Activated naive CD4-positive, alpha-beta T cell treated with anti-CD3 and anti-CD28 coated beads, Interleukin-2, amount 50 U/mL, for 72 hours (primary cell): ENCODE measurements around the gene TRAT1. TPM values are rescaled to one million over a fixed set of nuclear protein-coding genes. Genes with fewer than 3 reads are reported as not detected.

Experiments
- ATAC-seq, 2 donors: fragments of 150-1000 bp; cut with Tn5 transposase; 2 replicates each; pipeline ENCODE4 v1.10.0; 2021; ENCODE audit warnings: mild to moderate bottlenecking in 2 of 2, moderate library complexity in 2 of 2
- DNase-seq, 2 donors: peaks; one replicate each; pipeline ENCODE4 v3.0.0; 2021 to 2022; ENCODE audit warnings: low spot score in 2 of 2
- H3K27ac Mint-ChIP-seq, 2 donors: one replicate each; pipeline ENCODE4 v1.8.0; 2022; ENCODE audit warnings: mild to moderate bottlenecking in 2 of 2, mixed read lengths in 2 of 2
- H3K36me3 Mint-ChIP-seq, 2 donors: one replicate each; pipeline ENCODE4 v1.8.0; 2022; ENCODE audit warnings: mixed read lengths in 2 of 2
- H3K9me3 Mint-ChIP-seq, 2 donors: one replicate each; pipeline ENCODE4 v1.8.0; 2022; ENCODE audit warnings: mixed read lengths in 2 of 2
- total RNA-seq, 2 donors: library from RNA; stranded (reverse); gene quantifications; one replicate each; pipeline ENCODE4 v1.2.3, GENCODE V29; 2022

The TRAT1 gene
- total RNA-seq, 2 donors from 2014 or later, result 11.8 to 25.9 TPM

DNA sequence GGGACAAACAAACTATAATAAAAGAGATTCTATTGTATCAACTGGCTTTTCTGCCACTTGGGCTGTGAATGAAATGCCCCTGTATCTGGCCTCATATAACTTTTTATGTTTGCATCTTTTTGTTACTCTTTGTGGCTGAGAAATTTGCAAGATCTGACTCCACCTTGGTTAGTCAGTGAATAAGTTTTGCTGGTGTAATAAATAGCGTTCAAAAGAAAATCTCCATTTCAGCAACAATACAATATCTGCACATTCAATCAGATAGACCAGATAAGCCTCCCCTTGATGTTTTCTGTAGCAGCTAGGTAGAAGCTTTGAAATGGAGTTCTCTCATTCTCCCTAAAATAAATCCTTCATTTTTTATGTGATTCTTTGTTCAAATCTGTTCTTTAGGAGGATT, 12.0 kb downstream of the TRAT1 start:
- no peaks in the 10 kb centered on the region for H3K9me3 Mint-ChIP-seq
- H3K27ac Mint-ChIP-seq, result peak overlapping the region; percentile 97 to 99
- no peak for DNase-seq
- ATAC-seq, result peak; percentile 19 to 34
- H3K36me3 Mint-ChIP-seq, result peaks cover 7 to 28% of the 10 kb centered on the region in 2 donors

DNA sequence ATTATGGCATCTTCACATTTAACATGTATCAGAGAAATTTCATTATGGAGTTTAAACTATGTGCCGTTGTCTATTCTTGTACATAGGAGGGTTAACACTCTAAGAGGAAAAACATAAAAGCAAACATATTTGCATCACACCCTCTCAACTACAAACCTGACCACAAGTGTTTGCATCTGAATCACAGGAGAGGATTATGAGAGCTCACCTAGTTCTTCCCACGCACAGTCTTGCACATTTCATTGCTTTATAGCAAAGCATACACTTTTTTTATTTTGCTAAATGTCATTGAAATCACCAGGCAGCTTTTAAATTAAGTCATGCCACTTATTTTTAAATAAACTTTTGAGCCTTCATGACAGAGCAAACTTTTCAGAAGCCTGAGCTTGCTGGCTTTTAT, 12.5 kb downstream of the TRAT1 start:
- ATAC-seq (peak; percentile 75 to 79), DNase-seq (peak in 1 of 2 donors; percentile 36)
- H3K36me3 Mint-ChIP-seq, result peaks cover 7 to 29% of the 10 kb centered on the region in 2 donors

DNA sequence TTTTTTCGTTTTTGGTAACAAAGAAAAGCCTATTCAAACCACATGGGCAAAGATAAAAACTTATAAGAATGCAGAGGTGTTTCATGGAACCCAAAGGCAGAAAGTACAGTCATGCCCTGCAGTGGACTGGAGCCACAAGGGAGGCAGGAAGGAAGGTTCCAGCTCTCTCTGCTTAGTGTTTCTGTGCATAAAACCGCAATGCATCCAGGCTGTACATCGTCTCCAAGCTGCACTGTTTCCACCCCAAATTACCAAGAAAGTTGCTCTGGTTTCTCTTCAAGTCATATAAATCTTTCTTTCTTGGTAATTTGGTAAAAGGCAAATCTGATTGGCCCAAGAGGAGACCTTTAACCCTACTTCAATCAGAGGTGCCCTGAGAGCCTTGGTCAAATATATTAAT, 15.8 kb downstream of the TRAT1 start:
- Mint-ChIP-seq H3K27ac (peak overlapping the region; percentile 97 to 99), H3K9me3 (no peaks in the 10 kb centered on the region), H3K36me3 (peaks cover 7 to 28% of the 10 kb centered on the region in 2 donors)
- peak; percentile 84 to 87 for ATAC-seq
- DNase-seq, result peak in 1 of 2 donors; percentile 48

More for the DNA sequence above, 12.5 kb downstream of the TRAT1 start:
- Mint-ChIP-seq H3K27ac (peak overlapping the region; percentile 97 to 99), H3K9me3 (no peaks in the 10 kb centered on the region)

DNA sequence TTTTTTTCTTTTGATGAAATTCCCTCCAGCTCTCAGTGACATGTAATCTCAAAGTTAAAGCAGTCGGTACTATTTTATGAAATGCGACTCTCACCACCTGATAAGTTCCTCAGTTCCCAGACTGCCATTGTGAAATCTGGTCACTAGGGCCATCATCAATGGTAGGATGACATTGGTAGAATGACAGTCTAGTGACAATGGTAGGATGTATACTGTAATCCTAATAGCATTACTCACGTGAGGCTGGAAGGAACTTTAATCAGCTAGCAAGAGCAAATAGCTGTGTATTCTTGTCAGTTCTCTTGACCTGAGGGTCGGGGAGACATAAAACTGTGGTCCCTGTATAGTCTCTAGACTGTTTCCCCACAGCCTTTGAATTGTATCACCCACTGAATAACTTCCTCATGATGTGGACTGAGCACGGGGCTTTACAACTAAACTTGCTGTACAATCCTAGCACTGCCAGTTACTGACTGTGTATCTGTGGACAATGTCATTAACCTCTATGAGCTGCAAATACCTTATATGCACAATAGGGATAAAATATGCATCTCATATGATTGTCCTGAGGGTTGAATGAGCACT, 23.2 kb downstream of the TRAT1 start:
- Mint-ChIP-seq H3K36me3 (peaks cover 5 to 43% of the 10 kb centered on the region in 2 donors), H3K9me3 (no peaks in the 10 kb centered on the region), H3K27ac (peak overlapping the region in 1 of 2 donors; percentile 54)
- DNase-seq (no peak), ATAC-seq (peak in 1 of 2 donors; percentile 57)

DNA sequence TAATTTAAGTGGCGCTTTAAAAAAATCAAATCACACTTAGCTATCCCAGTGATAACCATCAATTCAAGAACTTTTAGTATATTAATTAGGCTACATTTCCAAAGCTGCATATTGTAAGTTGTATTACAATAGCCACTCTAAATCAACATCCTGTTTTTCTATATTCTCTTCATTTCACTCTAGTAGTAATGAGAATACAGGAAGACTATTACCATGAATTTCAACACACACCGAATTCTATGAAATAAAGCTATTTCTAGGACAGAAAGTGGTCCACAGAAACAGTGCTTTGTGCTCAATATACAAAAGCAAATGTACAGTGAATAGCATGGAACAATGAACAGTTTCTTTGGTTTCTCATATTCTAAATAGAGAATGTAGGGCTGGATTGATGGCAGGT, 24.6 kb downstream of the TRAT1 start:
- Mint-ChIP-seq H3K27ac (peak overlapping the region in 1 of 2 donors; percentile 10), H3K9me3 (peaks cover 0 to 4% of the 10 kb centered on the region in 2 donors), H3K36me3 (peaks cover 13 to 52% of the 10 kb centered on the region in 2 donors)
- ATAC-seq, result no peak
- no peak for DNase-seq

DNA sequence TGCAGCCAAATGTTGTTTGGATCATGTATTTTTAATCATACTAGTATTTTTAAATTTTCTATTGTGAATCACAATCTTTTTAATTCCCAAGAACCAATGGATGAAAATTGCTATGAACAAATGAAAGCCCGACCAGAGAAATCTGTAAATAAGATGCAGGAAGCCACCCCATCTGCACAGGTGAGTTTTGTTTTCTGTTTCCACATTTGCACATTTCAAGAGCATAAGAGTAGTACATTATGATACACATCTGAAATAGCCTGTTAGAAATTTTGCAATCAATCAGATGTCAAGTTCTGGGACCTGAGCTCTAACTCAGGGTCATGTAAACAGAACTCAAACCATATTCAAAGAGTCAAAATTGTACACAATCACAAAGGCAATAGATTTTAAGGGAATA, 26.5 kb downstream of the TRAT1 start:
- ATAC-seq (no peak), DNase-seq (no peak)
- peaks cover 0 to 4% of the 10 kb centered on the region in 2 donors for H3K9me3 Mint-ChIP-seq
- H3K36me3 Mint-ChIP-seq, result peaks cover 17 to 49% of the 10 kb centered on the region in 2 donors
- H3K27ac Mint-ChIP-seq, result peak overlapping the region in 1 of 2 donors; percentile 32

DNA sequence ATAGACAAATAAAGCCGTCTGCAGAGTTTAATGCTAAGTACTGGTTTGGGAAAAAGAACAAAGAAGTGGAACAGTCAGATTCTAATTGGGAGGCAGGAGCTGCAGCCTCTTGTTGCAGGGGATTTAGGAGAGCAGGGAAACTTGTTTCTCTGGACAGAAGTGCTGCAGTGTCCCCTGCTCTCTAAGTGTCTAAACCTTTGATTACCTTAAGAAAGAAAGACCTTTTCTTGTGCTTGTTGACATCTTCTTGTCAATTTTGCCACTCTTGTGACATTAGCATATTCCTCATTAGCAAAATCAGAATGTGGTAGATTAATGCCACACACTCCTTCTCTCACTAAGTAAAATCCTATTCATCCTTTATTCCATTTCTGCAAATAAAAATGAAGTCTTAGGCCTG, 38.8 kb downstream of the TRAT1 start:
- H3K9me3 Mint-ChIP-seq, result peaks cover 0 to 16% of the 10 kb centered on the region in 2 donors
- H3K27ac Mint-ChIP-seq, result peak overlapping the region; percentile 33 to 94
- DNase-seq, result no peak
- no peak for ATAC-seq
- H3K36me3 Mint-ChIP-seq, result peaks cover 13 to 63% of the 10 kb centered on the region in 2 donors

DNA sequence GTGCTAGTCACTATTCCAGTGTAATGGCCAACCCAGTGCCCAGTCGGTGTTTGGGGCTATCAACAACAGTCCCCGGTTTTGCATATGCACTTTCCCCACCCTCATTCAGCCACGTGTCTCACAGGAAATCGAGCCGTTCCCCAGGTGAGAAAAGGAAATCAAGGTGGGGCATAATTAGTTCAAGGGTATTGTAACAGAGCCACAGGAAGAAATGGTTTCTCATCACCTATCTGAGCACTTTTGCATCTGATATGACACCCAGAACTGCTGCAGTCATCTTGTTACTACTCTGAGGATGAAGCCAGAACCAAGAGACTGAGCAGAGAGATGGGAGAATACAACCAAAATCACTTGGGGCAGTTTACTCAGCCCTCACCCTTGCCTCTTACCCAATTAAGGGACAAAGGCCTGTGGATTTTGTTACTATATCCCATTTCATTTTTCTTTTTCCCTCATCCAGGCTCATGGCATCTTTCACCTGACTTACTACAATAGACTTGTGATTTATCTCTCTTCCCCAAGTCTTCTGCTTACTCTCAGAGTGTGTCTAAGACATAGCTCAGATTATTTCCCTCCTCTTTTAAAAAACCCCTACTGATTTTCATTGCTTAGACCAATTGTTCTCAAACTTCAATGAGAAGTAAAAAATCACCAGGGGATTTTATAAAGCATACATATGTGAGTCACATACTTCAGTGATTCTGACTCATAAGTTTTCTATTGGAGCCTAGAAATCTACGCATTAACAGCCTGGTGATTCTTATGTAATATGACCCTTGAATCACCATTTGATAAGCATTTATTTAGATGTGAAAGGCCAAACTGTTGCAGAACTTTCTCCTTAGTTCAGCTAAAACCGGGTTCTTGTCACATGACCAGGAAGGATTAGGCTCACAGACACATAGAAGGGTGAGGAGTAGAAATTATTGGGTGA, 40.5 kb downstream of the TRAT1 start:
- peak overlapping the region; percentile 94 to 97 for H3K27ac Mint-ChIP-seq
- H3K9me3 Mint-ChIP-seq, result peaks cover 0 to 16% of the 10 kb centered on the region in 2 donors
- DNase-seq, result peak in 1 of 2 donors; percentile 20
- peak; percentile 88 to 90 for ATAC-seq
- H3K36me3 Mint-ChIP-seq, result peaks cover 13 to 50% of the 10 kb centered on the region in 2 donors

DNA sequence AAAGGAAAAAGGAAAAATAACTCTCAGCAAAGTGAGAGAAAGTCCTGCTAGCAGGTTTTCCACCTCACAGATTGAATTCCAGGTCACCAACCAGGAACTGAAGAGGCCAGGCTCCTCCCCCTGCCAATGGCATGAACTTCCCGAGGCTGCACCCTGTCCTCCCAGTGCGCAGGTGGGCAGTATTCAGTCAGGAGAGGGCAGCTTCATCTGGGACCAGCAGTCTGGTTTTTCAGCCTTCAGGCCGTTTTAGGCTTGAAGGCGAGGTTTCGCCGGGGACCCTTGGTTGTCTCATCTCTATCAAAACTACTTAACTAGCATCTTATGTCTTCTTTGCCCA, 41.2 kb downstream of the TRAT1 start:
- peak in 1 of 2 donors; percentile 8 for DNase-seq
- Mint-ChIP-seq H3K36me3 (peaks cover 13 to 45% of the 10 kb centered on the region in 2 donors), H3K27ac (peak overlapping the region; percentile 94 to 97), H3K9me3 (peaks cover 0 to 13% of the 10 kb centered on the region in 2 donors)
- peak in 1 of 2 donors; percentile 2 for ATAC-seq

DNA sequence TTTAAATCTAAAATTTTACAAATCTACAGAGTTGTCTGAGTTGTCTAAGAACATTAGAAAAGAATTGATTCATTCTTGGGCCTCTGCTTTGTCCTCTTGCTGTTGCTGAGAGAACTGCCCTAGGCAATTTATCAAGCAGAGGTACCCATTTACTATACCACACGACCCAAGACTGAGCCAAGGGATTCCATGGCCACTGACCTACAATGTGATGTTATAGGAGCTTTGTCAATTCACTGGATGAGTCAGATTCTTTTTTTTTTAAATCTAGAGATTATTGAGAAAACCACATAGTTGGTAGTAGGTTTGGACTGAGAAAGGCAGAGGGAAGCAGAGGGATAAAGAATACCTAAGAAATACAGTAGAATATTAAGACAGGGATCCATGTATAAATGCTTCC, 55.3 kb downstream of the TRAT1 start:
- peaks cover 10 to 12% of the 10 kb centered on the region in 2 donors for H3K9me3 Mint-ChIP-seq
- H3K27ac Mint-ChIP-seq, result no peak overlapping the region
- ATAC-seq, result peak; percentile 45 to 81
- H3K36me3 Mint-ChIP-seq, result peaks cover 14 to 17% of the 10 kb centered on the region in 2 donors
- DNase-seq, result no peak

DNA sequence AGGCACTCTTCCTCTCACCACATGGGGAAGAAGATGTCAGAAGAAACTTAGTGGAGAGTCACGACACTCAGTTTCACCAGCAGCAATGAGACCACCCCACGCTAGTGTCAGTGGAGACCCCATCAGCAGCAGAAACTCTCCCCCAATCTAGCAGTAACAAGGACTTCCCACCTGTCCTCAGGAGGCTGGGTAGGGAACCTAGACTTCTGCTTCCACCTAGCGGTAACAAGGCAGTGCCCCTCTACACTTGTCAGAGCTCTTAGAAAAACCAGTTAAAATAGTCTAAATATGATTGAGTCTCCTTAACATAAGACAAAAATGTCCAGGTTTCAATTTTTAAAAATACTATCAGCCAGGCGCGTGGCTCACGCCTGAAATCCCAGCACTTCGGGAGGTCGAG, 57.3 kb downstream of the TRAT1 start:
- Mint-ChIP-seq H3K36me3 (peaks cover 11 to 15% of the 10 kb centered on the region in 2 donors), H3K9me3 (peaks cover 10 to 12% of the 10 kb centered on the region in 2 donors), H3K27ac (no peak overlapping the region)
- no peak for DNase-seq
- ATAC-seq, result no peak

DNA sequence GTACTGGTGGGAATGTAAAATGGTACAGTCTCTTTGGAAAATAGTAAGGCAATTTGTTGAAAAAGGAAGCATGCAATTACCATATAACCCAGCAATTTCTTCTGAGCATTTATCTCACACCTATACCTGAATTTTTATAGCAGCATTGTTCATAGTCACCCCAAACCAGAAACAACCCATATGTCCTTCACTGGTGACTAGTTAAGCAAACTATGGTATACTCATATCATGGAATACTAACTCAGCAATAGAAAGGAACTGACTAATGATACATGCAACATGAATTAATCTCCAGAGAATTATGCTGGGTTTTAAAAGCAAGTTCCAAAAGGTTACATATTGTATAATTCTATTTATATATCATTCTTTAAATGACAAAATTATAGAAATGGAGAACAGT, 60.2 kb downstream of the TRAT1 start:
- DNase-seq, result no peak
- H3K27ac Mint-ChIP-seq, result no peak overlapping the region
- ATAC-seq, result no peak
- peaks cover 10 to 12% of the 10 kb centered on the region in 2 donors for H3K9me3 Mint-ChIP-seq
- H3K36me3 Mint-ChIP-seq, result peaks cover 9 to 11% of the 10 kb centered on the region in 2 donors

DNA sequence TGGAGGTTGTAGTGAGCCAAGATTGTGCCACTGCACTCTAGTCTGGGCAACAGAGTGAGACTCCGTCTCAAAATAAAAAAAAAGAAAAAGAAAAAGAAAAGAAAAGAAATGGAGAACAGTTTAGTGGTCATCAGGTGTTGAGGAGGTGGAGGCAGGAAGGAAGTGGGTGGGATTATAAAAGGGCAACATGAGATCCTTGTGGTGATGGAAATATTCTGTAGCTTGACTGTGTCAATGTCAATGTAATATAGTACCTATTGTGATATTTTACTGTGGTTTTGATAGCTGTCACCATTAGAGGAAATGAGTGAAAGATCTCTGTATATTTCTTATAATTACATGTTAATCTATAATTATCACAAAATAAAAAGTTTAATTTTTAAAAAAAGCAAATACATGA, 60.8 kb downstream of the TRAT1 start:
- peaks cover 8 to 10% of the 10 kb centered on the region in 2 donors for H3K9me3 Mint-ChIP-seq
- no peak overlapping the region for H3K27ac Mint-ChIP-seq
- DNase-seq, result no peak
- peak in 1 of 2 donors; percentile 34 for ATAC-seq
- peaks cover 6 to 7% of the 10 kb centered on the region in 2 donors for H3K36me3 Mint-ChIP-seq

DNA sequence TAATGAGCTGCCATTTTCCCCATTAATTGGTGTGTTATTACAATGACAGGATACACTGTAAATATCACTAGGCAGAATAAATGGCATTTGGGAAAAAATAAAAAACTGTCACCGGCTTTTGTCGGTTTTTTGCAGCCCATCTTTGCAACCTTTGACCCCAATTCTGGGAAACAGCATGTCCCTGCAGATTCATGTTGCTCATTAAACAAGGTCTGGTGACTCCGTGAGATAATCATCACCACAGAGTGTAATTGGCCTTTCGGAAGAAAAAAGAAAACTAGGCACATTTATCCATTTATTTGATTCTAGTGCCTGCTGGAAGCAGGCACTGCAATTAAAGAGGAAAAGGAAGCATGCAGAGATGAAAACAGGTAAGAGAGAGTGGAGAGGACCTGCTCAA, 64.5 kb downstream of the TRAT1 start:
- Mint-ChIP-seq H3K27ac (no peak overlapping the region), H3K9me3 (no peaks in the 10 kb centered on the region), H3K36me3 (no peaks in the 10 kb centered on the region)
- no peak for DNase-seq
- ATAC-seq, result no peak

DNA sequence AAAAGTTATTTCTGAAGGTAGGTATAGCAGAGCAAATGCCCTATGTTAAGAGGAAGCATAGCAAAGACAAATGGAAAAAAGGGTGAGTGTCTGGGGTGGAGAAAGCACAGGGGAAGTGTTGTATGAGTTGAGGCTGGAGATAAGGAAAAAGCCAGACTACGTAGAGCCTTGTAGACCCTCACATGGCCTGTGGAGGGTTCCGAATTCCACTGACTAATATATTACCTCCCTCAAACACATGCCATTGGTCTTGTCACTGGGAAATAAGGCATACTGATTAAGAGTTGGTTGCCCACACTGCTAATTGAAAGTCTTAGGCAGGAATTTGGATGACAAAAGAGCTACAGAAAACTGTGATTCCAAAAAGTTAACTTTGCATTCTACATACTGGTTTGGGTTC, 65.2 kb downstream of the TRAT1 start:
- ATAC-seq, result no peak

DNA sequence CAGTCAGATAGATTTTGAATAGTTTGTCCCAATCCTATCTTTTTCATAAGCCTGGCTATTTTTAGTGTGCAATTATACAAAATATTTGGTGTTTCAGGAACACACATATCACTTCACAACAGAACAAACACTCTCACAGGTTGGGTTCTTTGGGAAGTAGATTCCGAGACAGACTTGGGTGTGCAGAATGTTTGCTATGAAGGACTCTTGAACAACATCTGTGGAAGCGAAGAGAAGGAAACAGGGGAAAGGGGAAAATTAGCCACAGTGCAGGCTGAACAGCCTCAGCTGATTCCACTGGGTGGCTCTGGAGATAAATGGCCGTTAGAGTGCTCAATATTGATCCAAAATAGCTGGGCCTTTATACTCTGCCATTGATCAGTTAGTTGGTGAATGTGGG, 69.2 kb downstream of the TRAT1 start:
- H3K36me3 Mint-ChIP-seq, result no peaks in the 10 kb centered on the region
- no peaks in the 10 kb centered on the region for H3K9me3 Mint-ChIP-seq
- no peak for ATAC-seq
- DNase-seq, result no peak
- no peak overlapping the region for H3K27ac Mint-ChIP-seq

More for the DNA sequence above, 65.2 kb downstream of the TRAT1 start:
- Mint-ChIP-seq H3K36me3 (no peaks in the 10 kb centered on the region), H3K27ac (no peak overlapping the region), H3K9me3 (no peaks in the 10 kb centered on the region)
- DNase-seq, result no peak

DNA sequence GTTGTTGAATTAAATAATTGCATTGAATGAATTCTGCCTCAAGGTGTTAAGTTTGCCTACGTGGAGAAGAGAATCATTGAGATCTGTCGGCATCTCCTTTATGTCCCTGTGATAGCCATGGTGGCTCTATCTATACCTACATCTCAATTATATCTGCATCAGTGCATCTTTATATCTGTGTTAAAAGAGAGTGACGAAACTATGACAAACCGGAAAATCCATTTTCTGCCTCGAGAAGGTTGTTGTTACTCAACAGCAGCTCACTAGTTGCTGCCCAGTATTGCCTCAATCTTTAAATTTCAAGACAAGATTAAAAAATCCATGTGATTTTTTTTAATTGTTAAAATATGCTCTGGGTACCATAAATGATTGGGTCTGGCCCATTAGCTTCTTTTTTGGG, 72.4 kb downstream of the TRAT1 start:
- ATAC-seq (no peak), DNase-seq (no peak)
- no peaks in the 10 kb centered on the region for H3K36me3 Mint-ChIP-seq

More for the DNA sequence above, 72.4 kb downstream of the TRAT1 start:
- no peaks in the 10 kb centered on the region for H3K9me3 Mint-ChIP-seq
- no peak overlapping the region for H3K27ac Mint-ChIP-seq
